OCI-M2 (cell line): ENCODE results near the gene GPT2.

Experiments used
- DNase-seq: peaks from one replicate; lab custom pipeline; 2025; ENCODE audit not compliant: unreplicated experiment; lab: John Stamatoyannopoulos, UW

GPT2 gene

DNA sequence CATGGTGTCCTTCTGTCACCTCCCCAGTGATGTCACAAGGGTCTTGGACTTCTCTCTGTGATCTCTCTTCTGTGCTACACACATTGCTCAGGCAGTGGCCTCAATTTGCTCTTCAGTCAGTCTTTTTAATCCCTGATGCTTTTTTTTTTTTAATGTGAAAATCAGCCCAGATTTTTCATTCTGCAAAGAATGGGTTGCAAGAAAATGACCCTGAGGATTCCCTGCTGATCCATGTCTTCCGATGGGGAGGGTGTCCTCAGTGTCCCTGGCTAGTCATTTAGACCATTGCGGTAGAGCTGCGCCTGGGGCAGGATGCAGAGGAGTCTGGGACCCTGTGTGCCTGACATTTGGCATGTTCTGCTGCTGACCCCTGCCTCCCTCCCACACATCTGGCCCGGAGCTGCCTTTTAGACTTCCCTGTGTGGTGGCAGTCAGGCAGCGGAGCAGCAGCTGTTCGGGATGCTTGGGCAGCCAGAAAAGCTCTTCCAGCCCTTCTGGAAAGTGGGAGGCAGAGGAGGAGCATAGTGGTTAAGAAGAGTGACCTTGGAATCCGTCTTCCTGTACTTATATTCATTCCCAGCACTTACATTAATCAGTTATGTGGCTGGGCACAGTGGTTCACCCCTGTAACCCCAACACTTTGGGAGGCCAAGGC lies 12.3 kb downstream of the GPT2 start:
- DNase-seq, result no peak

DNA sequence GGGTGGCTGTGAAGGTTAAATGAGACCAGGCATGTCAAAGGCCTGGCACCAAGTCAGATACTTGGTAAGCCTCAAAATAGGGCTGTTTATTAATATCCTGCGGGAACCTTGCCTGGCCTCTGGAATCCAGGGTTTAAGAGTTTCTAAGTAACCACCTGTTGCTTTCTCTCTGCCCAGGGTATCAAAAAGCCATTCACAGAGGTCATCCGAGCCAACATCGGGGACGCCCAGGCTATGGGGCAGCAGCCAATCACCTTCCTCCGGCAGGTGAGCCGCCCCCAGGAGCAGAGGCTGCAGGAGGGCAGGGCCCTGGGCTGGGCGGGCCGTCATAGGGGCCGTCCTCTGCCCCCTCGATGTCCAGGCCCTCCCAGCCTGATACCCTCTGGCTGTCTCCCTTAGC lies 13.3 kb downstream of the GPT2 start:
- no peak for DNase-seq

DNA sequence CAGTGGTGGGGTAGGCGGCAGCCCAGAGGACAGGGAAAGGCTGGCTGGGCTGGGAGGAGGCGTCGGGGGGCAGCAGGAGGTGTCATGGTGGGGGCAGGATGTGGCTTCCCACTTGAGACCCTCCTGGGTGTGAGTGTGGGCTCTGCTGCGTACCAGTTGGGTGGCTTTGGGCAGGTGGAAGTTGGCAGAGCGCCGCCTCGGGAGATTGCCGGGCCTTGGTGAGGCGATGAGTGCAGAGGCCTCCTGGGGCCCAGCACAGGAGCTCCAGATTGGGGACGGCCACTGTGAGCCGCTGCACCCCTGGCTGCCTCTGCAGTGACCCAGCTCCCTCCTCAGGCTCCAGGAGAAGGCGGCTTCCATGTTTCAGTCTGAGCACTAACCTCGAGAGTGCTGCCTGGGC lies 13.8 kb downstream of the GPT2 start:
- no peak for DNase-seq

DNA sequence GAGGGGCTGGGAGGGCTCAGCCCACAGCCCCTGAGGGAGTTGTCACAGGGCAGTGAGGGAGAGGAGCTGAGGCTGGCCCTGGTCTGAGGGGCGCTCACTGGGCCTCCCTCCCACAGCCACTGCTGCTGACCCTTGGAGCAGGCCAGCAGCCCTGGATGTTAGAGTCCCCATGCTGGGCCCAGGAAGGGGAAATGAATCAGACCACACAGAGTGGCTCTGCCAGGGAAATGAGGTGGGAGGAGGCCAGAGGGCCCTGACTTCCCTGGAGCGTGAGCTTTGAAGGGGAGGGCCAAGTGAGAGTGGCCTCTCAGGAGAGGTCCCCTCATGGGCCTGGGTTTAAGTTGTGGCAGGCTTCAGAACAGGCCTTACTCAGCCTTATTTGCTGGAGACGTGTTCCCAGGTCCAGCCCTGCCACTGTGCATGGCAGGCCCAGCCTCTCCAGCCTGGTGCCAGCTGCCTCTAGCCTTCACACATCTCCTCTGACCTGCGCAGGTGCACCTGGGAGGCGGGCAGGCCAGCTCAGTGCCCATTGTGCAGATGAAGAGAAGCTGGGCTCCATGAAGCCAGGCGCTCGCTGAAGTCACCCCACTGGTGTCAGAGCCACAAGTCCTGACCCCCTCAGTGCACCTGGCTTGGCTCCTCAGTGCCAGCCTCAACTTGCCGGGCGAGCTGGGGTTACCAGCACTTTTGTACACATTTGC lies 15.4 kb downstream of the GPT2 start:
- DNase-seq, result no peak

DNA sequence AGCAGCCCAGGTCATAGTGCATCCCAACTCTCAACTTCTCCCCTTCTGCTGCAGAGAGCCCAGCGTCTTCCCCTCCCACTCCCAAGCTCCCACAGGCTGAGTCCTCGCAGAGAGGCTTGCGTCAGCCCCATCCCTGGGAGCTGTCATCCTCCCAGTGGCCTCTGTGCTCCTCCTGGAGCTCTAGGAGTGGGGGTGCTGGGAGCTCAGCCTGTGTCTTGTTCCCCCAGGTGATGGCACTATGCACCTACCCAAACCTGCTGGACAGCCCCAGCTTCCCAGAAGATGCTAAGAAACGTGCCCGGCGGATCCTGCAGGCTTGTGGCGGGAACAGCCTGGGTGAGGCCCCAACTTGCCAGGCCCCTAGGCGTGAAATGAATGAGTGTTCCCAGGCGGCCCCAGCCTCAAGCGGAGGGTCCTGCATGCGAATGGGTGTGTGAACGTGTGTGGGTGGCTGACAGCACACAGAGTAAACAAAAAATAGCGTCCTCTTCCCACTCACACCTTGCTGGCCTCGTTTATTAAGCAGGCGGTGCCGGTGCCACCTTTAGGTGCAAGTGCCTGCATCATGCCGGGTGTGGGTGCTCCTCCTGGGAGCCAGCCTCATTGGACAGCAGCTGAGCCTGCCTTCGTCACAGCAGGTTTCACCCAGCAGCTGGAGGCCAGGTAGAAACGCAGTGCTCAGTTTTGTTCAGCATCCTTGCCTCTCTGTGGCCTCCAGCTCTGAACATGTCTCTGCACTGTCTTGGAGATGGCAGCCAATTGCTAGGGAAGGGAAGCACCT lies 16.5 kb downstream of the GPT2 start:
- DNase-seq, result no peak

DNA sequence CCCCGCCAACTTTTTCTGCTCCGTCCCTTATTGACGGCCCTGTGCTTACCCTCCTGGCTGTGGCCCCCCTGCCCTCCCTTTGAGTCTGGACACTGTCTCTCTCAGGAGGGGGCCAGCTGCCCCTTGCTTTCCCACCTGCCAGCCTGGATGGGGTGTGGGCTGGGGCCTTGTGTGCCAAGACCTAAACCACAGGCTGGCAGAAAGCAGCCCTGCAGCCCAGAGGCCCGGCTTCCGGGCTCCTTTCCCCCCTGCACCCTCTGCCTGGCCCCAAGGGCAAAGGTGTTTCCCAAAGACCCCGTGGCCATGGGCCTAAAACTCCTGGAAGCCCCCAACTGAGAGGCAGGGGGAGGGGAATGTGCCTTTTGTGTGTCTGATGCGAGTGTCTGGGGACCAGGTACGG lies 17.5 kb downstream of the GPT2 start:
- DNase-seq, result no peak

DNA sequence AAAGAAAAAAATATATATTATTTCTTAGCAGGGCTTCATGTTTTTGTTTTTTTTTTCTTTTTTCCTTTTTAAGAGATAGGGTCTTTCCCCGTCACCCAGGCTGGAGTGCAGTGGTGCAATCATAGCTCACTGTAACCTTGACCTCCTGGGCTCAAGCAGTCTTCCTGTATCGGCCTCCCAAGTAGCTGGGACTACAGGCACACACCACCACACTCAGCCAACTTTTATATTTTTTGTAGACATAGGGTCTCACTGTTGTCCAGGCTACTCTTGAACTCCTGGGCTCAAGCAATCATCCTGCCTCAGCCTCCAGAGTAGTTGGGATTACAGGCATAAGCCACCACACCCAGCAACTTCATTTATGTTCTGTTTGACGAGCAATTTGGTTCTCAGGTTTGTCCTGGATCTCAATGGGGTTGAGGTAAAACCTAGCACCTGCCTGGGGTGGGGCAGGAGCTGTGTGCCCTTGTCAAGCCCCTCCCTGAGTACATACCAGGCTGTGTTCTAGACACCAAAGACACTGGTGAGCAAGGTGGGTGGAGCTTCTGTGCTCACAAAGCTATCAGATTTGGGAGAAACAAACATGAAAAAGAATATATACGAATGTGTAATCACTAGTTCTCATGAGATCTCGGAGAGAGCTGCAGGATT lies 19.2 kb downstream of the GPT2 start:
- no peak for DNase-seq

DNA sequence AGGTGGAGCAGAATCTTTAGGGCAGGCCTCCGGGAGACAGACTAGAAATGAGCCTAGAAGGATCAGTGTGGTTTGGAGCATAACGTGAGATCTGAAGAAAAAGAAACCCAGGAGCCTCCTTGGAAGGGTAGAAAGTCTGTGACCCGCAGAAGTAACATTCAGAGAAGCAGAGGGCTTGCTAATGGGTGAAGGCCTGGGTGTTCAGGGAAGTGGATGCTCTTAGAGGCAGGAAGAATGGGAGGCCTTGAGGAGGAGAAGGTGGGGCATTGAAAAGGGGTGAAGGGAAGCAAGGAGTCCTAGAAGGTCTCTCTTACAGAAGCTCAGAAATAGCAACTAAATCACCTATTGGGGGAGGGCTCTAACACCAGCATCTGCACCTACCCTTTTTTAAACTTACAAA lies 20.3 kb downstream of the GPT2 start:
- no peak for DNase-seq

DNA sequence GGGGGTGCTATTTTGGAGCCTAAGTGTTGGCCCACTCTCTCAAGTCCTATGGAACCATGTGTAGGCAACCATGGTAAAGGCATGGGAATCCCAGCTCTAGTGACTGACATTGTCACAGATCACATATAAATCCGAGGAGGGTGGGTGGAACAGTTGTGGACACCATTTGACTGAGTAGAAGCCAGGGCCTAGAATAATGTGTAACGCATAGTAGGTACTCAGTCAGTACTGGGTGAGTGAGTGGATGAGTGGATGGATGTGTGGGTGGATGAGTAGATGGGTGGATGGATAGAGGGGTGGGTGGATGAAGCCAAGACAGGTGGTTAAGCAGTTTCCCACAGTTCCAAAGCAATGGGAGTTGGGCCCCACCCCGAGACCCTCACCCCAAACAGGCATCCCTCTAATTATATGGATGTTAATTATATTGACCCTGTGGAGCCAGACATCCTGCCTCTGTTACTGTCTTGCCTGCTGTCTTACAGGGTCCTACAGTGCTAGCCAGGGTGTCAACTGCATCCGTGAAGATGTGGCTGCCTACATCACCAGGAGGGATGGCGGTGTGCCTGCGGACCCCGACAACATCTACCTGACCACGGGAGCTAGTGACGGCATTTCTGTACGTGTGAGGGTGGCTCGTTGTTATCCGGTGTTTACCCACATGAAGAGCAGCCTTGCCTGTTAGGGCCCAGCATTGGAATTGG lies 22.3 kb downstream of the GPT2 start:
- DNase-seq, result no peak

DNA sequence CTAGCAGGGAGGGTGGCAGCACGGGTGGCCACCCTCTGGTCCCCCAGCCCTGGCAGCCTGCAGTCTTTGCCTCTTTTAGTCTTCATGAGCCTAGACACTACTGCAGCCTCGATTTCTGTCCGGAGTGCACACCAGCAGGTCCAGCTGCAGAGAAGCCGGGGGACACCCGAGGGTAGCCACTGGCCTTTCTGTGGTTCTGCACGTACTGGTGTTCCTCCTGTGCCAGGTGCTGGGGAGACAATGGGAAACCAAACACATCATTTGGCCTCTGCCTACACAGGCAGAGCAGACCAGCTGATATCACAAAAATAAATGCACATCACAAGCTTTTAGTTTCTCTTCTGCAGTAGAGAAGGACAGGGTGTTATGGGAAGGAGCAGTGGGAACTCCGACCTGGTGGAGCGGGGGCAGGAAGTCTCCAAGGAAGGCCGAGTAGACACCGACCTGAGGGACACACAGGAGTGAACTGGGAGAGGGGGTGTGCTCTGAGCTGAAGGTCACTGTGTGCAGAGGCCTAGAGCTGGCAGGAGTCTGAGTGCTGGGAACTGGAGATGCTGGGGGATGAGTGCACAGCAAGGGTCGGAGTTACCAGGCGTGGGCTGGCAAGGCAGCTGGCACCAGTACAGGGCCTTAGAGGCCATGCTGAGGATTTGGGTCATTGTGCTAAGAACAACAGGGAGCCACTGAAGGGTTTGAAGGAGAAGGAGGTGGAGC lies 23.1 kb downstream of the GPT2 start:
- DNase-seq, result no peak

DNA sequence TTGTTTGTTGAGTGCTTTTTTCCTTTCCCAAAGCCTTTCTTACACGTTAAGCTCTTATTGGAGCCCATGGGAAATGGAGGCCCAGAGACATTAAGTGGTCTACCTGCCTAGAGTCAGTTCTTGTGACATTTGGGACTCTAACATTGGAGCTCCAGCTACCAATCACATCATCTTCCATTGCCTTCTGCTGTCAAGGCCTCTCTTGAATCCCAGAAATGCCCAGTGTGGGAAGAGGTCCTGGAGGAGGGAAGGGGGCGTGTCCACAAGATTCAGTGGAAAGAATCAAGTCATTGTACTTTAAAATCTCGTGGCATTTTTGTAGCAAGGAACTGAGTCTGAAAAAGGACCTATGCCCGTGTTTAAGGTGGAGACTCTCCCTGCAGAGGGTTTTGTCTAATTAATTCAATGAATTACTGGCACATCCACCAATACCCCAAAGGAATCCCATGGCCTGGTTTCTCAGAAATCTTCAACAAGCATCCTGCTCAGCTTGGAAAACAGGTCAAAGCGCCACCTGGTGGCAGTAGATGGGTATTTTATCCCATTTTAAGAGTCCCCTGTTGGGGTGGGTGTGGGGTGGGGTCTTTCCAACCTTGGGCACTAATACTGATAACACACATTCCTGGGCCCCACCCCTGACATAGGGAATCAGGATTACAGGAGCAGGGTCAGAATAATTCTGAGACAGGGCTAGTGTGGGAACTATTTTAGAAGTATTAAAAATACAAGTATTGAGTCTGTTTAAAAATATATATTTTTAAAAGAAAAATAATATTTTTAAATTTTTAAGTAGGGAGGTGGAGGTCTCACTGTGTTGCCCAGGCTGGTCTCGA lies 24.6 kb downstream of the GPT2 start:
- DNase-seq, result no peak

DNA sequence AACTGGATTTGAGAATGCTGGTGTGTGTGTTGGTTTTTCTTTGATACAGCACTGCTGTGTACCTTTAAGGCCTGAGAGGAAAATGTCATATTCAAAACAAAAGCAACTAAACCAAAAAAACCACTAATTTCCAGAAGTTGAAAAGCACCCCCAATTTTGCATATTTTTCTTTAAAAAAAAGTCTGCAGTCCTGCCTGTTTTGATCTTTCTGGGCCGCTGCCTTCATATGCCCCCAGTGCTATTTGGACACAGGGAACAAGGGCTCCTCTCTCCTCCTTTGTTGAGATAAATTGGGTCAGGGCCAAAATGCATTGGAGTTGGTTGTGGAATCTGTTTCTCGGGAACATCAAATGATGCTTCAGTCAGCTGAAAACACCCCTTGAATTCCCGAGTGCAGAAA lies 26.9 kb downstream of the GPT2 start:
- no peak for DNase-seq

DNA sequence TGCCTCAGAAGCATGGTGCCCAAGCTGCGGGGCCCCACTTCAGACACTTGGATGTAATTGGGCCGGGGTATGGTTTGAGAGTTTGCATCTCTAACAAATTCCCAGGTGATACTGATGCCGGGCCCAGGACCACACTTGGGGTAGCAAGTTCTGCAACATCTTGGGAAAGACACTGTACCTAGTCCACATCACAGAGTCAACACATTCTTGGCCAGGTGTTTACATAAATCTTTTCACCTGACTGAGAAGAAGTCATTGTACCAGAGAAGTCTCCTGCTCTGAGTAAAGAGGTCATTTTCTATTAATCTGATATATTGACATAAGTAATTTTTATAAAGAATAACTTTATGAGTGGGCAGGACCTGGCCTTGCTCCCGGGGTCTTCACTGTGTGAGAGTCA lies 27.5 kb downstream of the GPT2 start:
- no peak for DNase-seq

DNA sequence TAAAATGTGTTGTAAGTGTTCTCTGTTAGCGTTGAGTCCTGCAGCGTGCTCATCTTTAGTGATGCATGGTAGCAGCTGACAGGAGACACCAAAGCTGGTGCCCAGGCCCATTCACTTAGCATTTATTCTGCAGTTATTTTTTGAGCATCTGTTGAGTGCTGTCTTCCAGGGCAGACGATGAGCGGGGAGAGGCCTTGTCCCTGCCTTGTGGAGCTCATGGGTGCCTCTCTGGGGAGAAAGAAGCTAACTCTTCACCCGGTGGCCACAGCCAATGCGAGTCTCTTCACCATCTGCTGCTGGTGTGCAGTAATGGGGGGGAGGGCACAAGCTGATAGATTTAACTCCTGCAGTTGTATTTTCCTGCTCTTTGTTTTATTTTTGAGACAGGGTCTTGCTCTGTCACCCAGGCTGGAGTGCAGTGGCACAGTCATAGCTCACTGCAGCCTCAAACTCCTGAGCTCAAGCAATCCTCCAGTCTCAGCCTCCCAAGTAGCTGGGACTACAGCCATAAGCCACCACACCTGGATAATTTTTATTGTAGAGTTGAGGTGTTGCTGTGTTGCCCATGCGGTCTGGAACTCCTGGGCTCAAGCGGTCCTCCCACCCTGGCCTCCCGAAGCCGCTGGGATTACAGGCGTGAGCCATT lies 30.5 kb downstream of the GPT2 start:
- DNase-seq, result no peak

DNA sequence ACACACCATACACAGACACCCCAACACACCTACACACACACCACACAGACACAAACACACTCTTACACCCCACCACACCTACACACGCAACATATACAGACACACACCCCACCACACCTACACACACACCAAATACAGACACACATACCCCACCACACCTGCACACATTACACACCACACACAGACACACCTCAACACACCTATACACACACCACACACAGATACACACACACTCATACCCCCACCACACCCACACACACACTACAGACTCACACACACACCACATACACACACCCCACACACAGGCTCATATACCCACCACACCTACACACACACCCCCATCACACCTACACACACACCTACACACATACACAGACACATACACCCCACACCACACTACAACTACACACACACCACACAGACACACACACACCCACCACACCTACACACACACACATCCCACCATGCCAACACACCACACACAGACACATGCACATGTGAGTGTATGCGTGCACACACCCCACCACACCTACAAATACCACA lies 31.4 kb downstream of the GPT2 start:
- DNase-seq, result no peak

DNA sequence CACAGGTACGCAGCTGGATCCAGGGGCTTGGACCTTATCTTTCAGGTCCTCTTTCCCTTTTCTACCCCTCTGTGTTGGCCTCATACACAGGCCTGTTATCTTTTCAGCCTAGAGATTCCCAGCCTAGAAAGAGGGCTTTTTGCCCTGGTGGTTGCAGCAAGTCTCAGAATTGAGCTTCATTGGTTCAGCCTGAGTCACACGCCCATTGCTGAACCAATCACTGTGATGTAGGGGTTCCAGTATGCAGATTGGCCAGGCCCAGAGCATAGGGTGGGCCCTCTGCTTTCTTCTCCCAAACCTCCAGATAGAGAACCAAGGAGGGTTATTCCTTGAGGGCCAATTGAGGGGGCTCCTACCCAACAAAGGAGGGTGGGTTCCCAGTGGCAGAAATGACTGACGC lies 32.8 kb downstream of the GPT2 start:
- no peak for DNase-seq

DNA sequence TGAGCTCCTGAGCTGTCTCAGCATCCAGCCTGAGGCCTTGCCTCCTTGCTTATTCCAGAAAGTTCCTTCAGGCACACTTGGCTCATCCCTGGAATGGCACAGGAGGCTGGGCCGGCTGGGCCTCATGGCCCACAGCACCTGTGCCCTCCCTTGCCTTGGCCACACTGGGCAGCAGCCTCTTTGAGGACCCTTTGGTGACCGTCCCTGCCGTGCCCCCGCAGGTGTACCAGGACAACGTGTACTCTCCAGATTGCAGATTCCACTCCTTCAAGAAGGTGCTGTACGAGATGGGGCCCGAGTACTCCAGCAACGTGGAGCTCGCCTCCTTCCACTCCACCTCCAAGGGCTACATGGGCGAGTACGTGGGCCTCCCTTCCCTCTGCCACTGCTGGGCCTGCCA lies 34.2 kb downstream of the GPT2 start:
- no peak for DNase-seq

DNA sequence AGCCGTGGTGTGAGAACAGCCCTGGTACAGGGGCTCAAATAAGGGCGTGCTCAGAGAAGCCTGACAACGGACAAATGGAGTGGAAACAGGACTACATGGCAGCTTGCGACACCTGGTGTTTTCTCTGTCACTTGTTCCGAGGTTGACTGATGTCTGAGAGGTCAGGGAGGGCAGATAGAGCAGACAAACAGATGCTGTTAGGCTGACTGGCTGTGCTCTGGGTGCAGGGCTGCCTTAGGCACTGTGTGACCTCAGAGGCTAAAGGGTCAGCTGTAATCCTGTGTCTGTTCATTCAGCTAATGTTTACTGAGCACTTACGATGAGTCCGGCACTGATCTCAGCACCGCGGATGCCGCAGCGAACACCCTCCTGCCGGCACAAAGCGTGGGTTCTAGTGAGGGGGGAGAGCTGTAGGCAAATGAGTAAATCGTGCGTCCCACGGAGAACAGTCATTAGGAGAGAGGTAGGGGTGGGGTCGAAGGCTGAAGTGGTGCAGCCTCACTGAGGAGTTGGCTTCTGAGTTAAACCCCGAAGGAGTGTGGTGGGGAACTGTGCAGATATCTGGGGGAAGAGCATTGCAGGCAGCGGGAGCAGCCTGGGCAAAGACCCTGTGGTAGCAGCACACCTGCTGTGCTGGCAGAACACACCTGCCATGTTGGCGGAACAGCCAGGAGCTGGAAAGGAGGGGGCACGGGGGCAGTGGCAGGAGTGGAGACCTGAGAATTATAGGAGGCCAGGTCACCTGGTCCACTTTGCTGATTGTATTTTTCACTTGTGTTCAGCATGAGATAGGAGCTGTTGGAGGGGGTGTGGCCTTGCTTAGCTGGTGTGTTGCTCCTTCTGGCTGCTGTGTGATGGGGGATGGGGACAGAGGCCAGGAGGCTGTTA lies 35.0 kb downstream of the GPT2 start:
- no peak for DNase-seq
